DOHH2 (cell line): Measurements from ENCODE around the gene FBLN2.

Experiments
- H3F3A ChIP-seq: fragments of 200-600 bp; sonication (generic), shearing (Covaris generic); 2 replicates; pipeline ENCODE4 v1.6.0; 2016; ENCODE audit warnings: antibody characterized with exemption, mild to moderate bottlenecking; ENCODE audit not compliant: control insufficient read depth, insufficient read depth
- H3K27ac ChIP-seq: fragments of 200-600 bp; sonication (generic); 2 replicates; pipeline ENCODE4 v1.5.1; 2014; ENCODE audit warnings: low read depth, mild to moderate bottlenecking, low read length, moderate library complexity
- H3K27me3 ChIP-seq: fragments of 200-600 bp; sonication (generic); 2 replicates; pipeline ENCODE4 v1.6.1; 2014; ENCODE audit warnings: mild to moderate bottlenecking, low read length, mixed read lengths; ENCODE audit not compliant: control insufficient read depth
- H3K36me3 ChIP-seq: fragments of 200-600 bp; sonication (generic); 2 replicates; pipeline ENCODE4 v1.6.1; 2014; ENCODE audit warnings: mild to moderate bottlenecking, low read length, moderate library complexity, mixed read lengths; ENCODE audit not compliant: control insufficient read depth
- H3K4me1 ChIP-seq: fragments of 200-600 bp; sonication (generic); 2 replicates; pipeline ENCODE4 v1.6.1; 2014; ENCODE audit warnings: mild to moderate bottlenecking, low read length, mixed read lengths; ENCODE audit not compliant: control insufficient read depth
- H3K4me2 ChIP-seq: fragments of 200-600 bp; sonication (generic); 2 replicates; pipeline ENCODE4 v1.6.0; 2014; ENCODE audit warnings: mild to moderate bottlenecking, low read length, moderate library complexity
- H3K4me3 ChIP-seq: fragments of 200-600 bp; sonication (generic); 2 replicates; pipeline ENCODE4 v1.5.1; 2014; ENCODE audit warnings: mild to moderate bottlenecking, low read length, mixed read lengths
- H3K79me2 ChIP-seq: fragments of 200-600 bp; sonication (generic); 2 replicates; pipeline ENCODE4 v1.6.1; 2014; ENCODE audit warnings: mild to moderate bottlenecking, low read length, mixed read lengths; ENCODE audit not compliant: control insufficient read depth
- H3K9me2 ChIP-seq: fragments of 200-600 bp; sonication (generic); replicated peaks from 2 replicates; pipeline ENCODE4 v1.6.1; 2014; ENCODE audit warnings: mild to moderate bottlenecking, low read length, mixed read lengths; ENCODE audit not compliant: control insufficient read depth
- H3K9me3 ChIP-seq: fragments of 200-600 bp; sonication (generic); 2 replicates; pipeline ENCODE4 v1.6.1; 2014; ENCODE audit warnings: antibody characterized with exemption, low read length, mixed read lengths; ENCODE audit not compliant: control insufficient read depth, insufficient read depth
- H4K20me1 ChIP-seq: fragments of 200-600 bp; sonication (generic); 2 replicates; pipeline ENCODE4 v1.6.0; 2014; ENCODE audit warnings: low read depth, mild to moderate bottlenecking, antibody characterized with exemption, low read length, moderate library complexity; ENCODE audit not compliant: control insufficient read depth, insufficient read depth
- EZH2phosphoT487 ChIP-seq: fragments of 200-600 bp; sonication (generic); IDR thresholded peaks from 2 replicates; pipeline ENCODE4 v1.6.1; 2017; ENCODE audit warnings: borderline replicate concordance, mild to moderate bottlenecking, antibody characterized with exemption, low read length, moderate library complexity, mixed read lengths
- TF ChIP-seq, protein P1 (sequence below): fragments of 200-600 bp; sonication (generic); IDR thresholded peaks from one replicate; pipeline ENCODE4 v1.5.1; 2014; ENCODE audit warnings: antibody characterized with exemption, mild to moderate bottlenecking, low read depth, low read length; ENCODE audit not compliant: poor library complexity, severe bottlenecking

The FBLN2 gene

DNA sequence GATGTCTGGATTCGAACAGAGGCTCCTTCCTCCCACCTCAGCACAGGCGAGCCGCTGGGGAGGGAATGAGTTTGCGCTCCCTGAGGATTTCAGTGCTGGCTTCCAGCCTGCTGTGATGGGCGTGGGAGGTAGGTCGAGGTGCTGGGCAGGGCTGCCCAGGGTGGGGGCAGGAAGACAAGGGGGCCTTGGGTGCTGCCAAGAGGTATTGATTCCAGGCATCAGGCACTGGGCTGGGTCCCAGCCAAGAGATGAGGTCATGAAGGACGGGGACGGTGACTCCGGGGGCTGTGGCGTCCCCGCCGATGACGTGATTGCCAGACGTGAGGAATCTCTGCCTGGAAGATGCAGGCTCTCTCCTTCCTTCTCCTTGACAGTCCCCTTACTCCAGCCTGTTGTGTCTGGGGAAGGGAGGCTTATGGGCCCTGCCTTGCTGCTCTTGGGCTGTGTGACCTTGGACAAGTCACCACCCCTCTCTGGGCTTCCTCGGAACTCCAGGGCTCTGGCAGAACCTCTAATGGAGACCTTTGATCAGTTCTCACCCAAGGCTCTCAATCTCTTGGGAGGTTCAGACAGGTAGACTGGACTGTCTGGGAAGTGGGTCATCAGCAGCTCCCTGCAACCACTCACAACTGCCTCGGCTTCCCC is 116.8 kb downstream of the FBLN2 start:
- Histone ChIP-seq H3K9me3 (no peaks in the 10 kb centered on the region), H3K36me3 (no peaks in the 10 kb centered on the region), H3K27ac (no peak overlapping the region), H4K20me1 (no peaks in the 10 kb centered on the region), H3F3A (no peaks in the 10 kb centered on the region), H3K27me3 (no peaks in the 10 kb centered on the region), H3K4me1 (no peaks in the 10 kb centered on the region), H3K4me3 (no peak overlapping the region), H3K4me2 (no peak overlapping the region), H3K79me2 (no peaks in the 10 kb centered on the region), H3K9me2 (no peaks in the 10 kb centered on the region)
- TF ChIP-seq, protein P1, sequence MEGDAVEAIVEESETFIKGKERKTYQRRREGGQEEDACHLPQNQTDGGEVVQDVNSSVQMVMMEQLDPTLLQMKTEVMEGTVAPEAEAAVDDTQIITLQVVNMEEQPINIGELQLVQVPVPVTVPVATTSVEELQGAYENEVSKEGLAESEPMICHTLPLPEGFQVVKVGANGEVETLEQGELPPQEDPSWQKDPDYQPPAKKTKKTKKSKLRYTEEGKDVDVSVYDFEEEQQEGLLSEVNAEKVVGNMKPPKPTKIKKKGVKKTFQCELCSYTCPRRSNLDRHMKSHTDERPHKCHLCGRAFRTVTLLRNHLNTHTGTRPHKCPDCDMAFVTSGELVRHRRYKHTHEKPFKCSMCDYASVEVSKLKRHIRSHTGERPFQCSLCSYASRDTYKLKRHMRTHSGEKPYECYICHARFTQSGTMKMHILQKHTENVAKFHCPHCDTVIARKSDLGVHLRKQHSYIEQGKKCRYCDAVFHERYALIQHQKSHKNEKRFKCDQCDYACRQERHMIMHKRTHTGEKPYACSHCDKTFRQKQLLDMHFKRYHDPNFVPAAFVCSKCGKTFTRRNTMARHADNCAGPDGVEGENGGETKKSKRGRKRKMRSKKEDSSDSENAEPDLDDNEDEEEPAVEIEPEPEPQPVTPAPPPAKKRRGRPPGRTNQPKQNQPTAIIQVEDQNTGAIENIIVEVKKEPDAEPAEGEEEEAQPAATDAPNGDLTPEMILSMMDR = no peak
- TF ChIP-seq EZH2phosphoT487 = no peak

DNA sequence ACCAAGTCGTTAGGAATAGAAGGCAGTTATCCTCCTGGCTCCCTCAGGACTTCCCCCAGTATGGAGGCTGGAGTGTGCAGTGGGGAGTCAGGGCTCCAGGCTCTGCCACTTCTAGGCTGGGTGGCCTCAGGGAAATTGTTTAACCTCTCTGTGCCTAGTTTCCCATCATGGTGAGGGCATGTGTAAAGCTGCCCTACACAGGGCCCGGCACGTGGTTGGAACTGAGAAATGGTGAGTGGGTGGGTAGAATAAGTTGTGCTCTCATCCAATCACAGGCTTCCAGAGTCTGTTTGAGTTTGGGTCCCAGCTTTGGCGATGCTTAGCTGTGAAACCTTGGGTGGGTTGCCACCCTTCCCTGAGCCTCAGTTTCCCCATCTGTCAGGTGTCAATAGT is 117.3 kb downstream of the FBLN2 start:
- Histone ChIP-seq H3K9me3 (no peaks in the 10 kb centered on the region), H3K9me2 (no peaks in the 10 kb centered on the region), H3K4me1 (no peaks in the 10 kb centered on the region), H3K36me3 (no peaks in the 10 kb centered on the region), H4K20me1 (no peaks in the 10 kb centered on the region), H3F3A (no peaks in the 10 kb centered on the region), H3K4me2 (no peak overlapping the region), H3K27ac (no peak overlapping the region), H3K27me3 (no peaks in the 10 kb centered on the region), H3K4me3 (no peak overlapping the region), H3K79me2 (no peaks in the 10 kb centered on the region)
- TF ChIP-seq, protein P1 = no peak
- TF ChIP-seq EZH2phosphoT487 = no peak

DNA sequence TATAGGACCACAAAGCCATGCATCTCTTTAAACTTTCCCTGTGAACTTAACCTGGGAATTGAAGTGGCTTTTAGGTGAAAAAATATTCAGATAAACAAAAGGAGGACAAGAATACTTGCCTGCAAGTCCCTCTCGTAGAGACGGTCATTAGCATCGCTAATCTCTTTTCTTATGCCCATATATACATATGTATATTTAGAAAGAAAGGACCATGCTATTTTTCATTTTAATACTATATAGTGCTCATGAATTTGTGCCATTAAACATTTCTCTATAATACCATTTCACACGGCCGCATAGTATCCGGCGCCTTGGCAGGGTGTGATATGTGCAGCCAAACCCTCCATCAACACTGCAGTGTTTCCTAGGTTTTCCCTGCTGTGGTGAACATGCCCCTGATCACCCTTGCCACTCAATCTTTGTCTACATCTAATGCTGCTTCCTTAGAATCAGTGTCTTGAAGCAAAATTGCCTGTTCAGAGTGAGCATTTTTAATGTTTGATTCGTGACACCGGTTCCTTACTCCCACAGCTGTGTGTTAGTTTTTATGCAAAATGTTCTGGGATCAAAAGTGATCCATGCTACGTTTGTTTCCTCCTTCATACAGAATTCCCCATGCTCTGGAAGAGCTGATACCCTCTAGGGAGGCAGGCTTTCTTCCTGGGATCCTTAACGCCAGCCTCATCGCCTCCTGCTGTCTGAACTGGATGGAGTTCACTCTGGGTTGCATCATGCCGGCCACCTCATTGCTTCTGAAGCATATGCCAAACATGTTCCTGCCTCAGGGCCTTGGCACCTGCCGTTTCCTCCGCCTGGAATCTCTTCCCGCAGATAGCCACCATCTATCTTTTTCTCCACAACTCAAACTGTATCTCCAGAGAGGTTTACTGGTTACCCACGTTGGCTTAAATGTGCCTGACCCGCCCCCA is 118.1 kb downstream of the FBLN2 start:
- no peaks in the 10 kb centered on the region for H3K36me3 ChIP-seq
- no peaks in the 10 kb centered on the region for H4K20me1 ChIP-seq
- TF ChIP-seq, protein P1 = no peak
- no peak for TF ChIP-seq EZH2phosphoT487
- H3K27ac ChIP-seq = no peak overlapping the region
- H3K9me2 ChIP-seq = no peaks in the 10 kb centered on the region
- H3K4me1 ChIP-seq = no peaks in the 10 kb centered on the region
- no peaks in the 10 kb centered on the region for H3F3A ChIP-seq
- no peaks in the 10 kb centered on the region for H3K9me3 ChIP-seq
- H3K79me2 ChIP-seq = no peaks in the 10 kb centered on the region
- no peaks in the 10 kb centered on the region for H3K27me3 ChIP-seq
- H3K4me2 ChIP-seq = no peak overlapping the region
- H3K4me3 ChIP-seq = no peak overlapping the region
